H9 (cell line): ENCODE results near the gene SLX1A. TPM values are rescaled to one million over a fixed set of nuclear protein-coding genes. Genes with fewer than 3 reads are reported as not detected.

Experiments used
- DNase-seq: peaks from one replicate; pipeline ENCODE4 v3.0.0-alpha.2; 2017
- H2AFZ ChIP-seq: one replicate; pipeline ENCODE4 v1.6.1; 2013; ENCODE audit warnings: mild to moderate bottlenecking, low read length, control low read depth, moderate library complexity
- H2AK5ac ChIP-seq: 2 replicates; pipeline ENCODE4 v1.6.1; 2013; ENCODE audit warnings: low read length, control low read depth, mixed read lengths; ENCODE audit not compliant: insufficient read length
- H2BK120ac ChIP-seq: one replicate; pipeline ENCODE4 v1.6.1; 2013; ENCODE audit warnings: low read depth, mild to moderate bottlenecking, low read length, control low read depth, inconsistent platforms; ENCODE audit not compliant: poor library complexity, severe bottlenecking
- H2BK12ac ChIP-seq: 2 replicates; pipeline ENCODE4 v1.6.1; 2013; ENCODE audit warnings: low read length, control low read depth, mixed read lengths, low read depth; ENCODE audit not compliant: insufficient read length
- H2BK15ac ChIP-seq: 2 replicates; pipeline ENCODE4 v1.6.1; 2013; ENCODE audit warnings: low read depth, low read length, control low read depth
- H2BK20ac ChIP-seq: one replicate; pipeline ENCODE4 v1.6.1; 2013; ENCODE audit warnings: low read depth, mild to moderate bottlenecking, low read length, control low read depth, inconsistent platforms; ENCODE audit not compliant: poor library complexity, severe bottlenecking
- H2BK5ac ChIP-seq: 2 replicates; pipeline ENCODE4 v1.6.1; 2013; ENCODE audit warnings: low read length, control low read depth, mixed read lengths; ENCODE audit not compliant: insufficient read length
- H3K14ac ChIP-seq: 2 replicates; pipeline ENCODE4 v1.6.1; 2013; ENCODE audit warnings: low read length, control low read depth; ENCODE audit not compliant: insufficient read depth
- H3K18ac ChIP-seq: 2 replicates; pipeline ENCODE4 v1.6.1; 2013; ENCODE audit warnings: low read depth, mild to moderate bottlenecking, mixed read lengths, low read length, control low read depth; ENCODE audit not compliant: insufficient read length
- H3K23ac ChIP-seq: 2 replicates; pipeline ENCODE4 v1.6.1; 2013; ENCODE audit warnings: low read length, control low read depth, mixed read lengths, low read depth; ENCODE audit not compliant: insufficient read length
- H3K23me2 ChIP-seq: 2 replicates; pipeline ENCODE4 v1.6.1; 2013; ENCODE audit warnings: low read depth, mild to moderate bottlenecking, mixed read lengths, low read length, control low read depth; ENCODE audit not compliant: insufficient read length, poor library complexity, severe bottlenecking
- H3K27ac ChIP-seq: 2 replicates; pipeline ENCODE4 v1.5.1; 2013; ENCODE audit warnings: low read length, control low read depth, mixed read lengths, low read depth; ENCODE audit not compliant: insufficient read length
- H3K27me3 ChIP-seq: 2 replicates; pipeline ENCODE4 v1.6.1; 2013; ENCODE audit warnings: low read length, control low read depth, inconsistent platforms; ENCODE audit not compliant: insufficient read depth
- H3K4ac ChIP-seq: 2 replicates; pipeline ENCODE4 v1.6.1; 2013; ENCODE audit warnings: low read depth, mild to moderate bottlenecking, control low read depth, inconsistent platforms, low read length, moderate library complexity
- H3K4me1 ChIP-seq: 2 replicates; pipeline ENCODE4 v1.6.1; 2013; ENCODE audit warnings: low read length, control low read depth, inconsistent platforms; ENCODE audit not compliant: insufficient read depth
- H3K4me2 ChIP-seq: 2 replicates; pipeline ENCODE4 v1.6.1; 2013; ENCODE audit warnings: low read length, control low read depth, mixed read lengths; ENCODE audit not compliant: insufficient read length, insufficient read depth
- H3K56ac ChIP-seq: 2 replicates; pipeline ENCODE4 v1.6.1; 2013; ENCODE audit warnings: low read depth, mild to moderate bottlenecking, mixed read lengths, low read length, control low read depth; ENCODE audit not compliant: insufficient read length
- H3K79me1 ChIP-seq: 2 replicates; pipeline ENCODE4 v1.6.1; 2013; ENCODE audit warnings: low read depth, mild to moderate bottlenecking, moderate library complexity, low read length, control low read depth, inconsistent platforms; ENCODE audit not compliant: insufficient read depth, poor library complexity, severe bottlenecking
- H3K79me2 ChIP-seq: 2 replicates; pipeline ENCODE4 v1.6.1; 2013; ENCODE audit warnings: low read length, control low read depth, inconsistent platforms; ENCODE audit not compliant: insufficient read depth
- H3K9ac ChIP-seq: 2 replicates; pipeline ENCODE4 v1.6.1; 2013; ENCODE audit warnings: low read length, control low read depth, mixed read lengths; ENCODE audit not compliant: insufficient read length; ENCODE audit errors: extremely low read depth
- H3K9me3 ChIP-seq: one replicate; pipeline ENCODE4 v1.6.1; 2013; ENCODE audit warnings: low read depth, low read length, inconsistent platforms; ENCODE audit not compliant: control insufficient read depth
- H3T11ph ChIP-seq: one replicate; pipeline ENCODE4 v1.6.1; 2013; ENCODE audit warnings: mild to moderate bottlenecking, low read length, control low read depth, inconsistent platforms
- H4K20me1 ChIP-seq: one replicate; pipeline ENCODE4 v1.6.1; 2013; ENCODE audit not compliant: control insufficient read depth, insufficient read length, insufficient read depth
- H4K5ac ChIP-seq: 2 replicates; pipeline ENCODE4 v1.6.1; 2013; ENCODE audit warnings: low read depth, mild to moderate bottlenecking, mixed read lengths, low read length, control low read depth; ENCODE audit not compliant: insufficient read length
- H4K8ac ChIP-seq: replicated peaks from 2 replicates; pipeline ENCODE4 v1.6.1; 2013; ENCODE audit warnings: low read length, control low read depth, mixed read lengths, low read depth; ENCODE audit not compliant: insufficient read length
- H4K91ac ChIP-seq: 2 replicates; pipeline ENCODE4 v1.6.1; 2013; ENCODE audit warnings: low read depth, mild to moderate bottlenecking, moderate library complexity, mixed read lengths, low read length, control low read depth; ENCODE audit not compliant: insufficient read length
- H3K27ac Mint-ChIP-seq, 3 experiments: 2 replicates in 2 of 3; 3 replicates in 1 of 3; pipeline ENCODE4 v1.8.0; 2020 to 2021; ENCODE audit warnings: mixed read lengths in 3 of 3, mild to moderate bottlenecking in 1 of 3, moderate library complexity in 1 of 3
- H3K27me3 Mint-ChIP-seq: 2 replicates; pipeline ENCODE4 v1.8.0; 2021; ENCODE audit warnings: low read depth, mild to moderate bottlenecking, moderate library complexity, mixed read lengths
- H3K36me3 Mint-ChIP-seq, 3 experiments: 2 replicates in 2 of 3; 3 replicates in 1 of 3; pipeline ENCODE4 v1.8.0; 2020 to 2021; ENCODE audit warnings: low read depth in 3 of 3, mixed read lengths in 3 of 3; ENCODE audit not compliant: insufficient read depth in 1 of 3
- H3K4me1 Mint-ChIP-seq, 2 experiments: 2 replicates each; pipeline ENCODE4 v1.8.0; 2020; ENCODE audit warnings: mixed read lengths in 2 of 2
- H3K4me3 Mint-ChIP-seq, 2 experiments: 2 replicates in 1 of 2; 3 replicates in 1 of 2; pipeline ENCODE4 v1.8.0; 2020 to 2021; ENCODE audit warnings: mild to moderate bottlenecking in 2 of 2, mixed read lengths in 2 of 2, moderate library complexity in 1 of 2
- H3K9me3 Mint-ChIP-seq, 2 experiments: 2 replicates in 1 of 2; 3 replicates in 1 of 2; pipeline ENCODE4 v1.8.0; 2020; ENCODE audit warnings: mild to moderate bottlenecking in 2 of 2, mixed read lengths in 2 of 2, moderate library complexity in 1 of 2
- WGBS: extraction: QIAGEN DNeasy Blood & Tissue Kit; methylation state at CpG from one replicate; pipeline ENCODE4 v1.1.7; 2013; ENCODE audit warnings: missing lambda C conversion rate, low lambda C conversion rate, mixed read lengths; ENCODE audit not compliant: insufficient read length; ENCODE audit errors: extremely low coverage; 5-methylcytosine and 5-hydroxymethylcytosine counted together
- total RNA-seq: library from RNA; stranded (reverse); gene quantifications from 2 replicates; pipeline ENCODE4 v1.2.1, GENCODE V29; 2021
- TF ChIP-seq, protein P1 (sequence below): fragments of 200-600 bp; sonication (generic); conservative IDR thresholded peaks from 3 replicates; pipeline ENCODE4 v1.8.0; 2021; ENCODE audit warnings: antibody characterized with exemption, mild to moderate bottlenecking

The SLX1A gene
- total RNA-seq, 1 experiment from 2014 or later = 30.3 TPM

DNA sequence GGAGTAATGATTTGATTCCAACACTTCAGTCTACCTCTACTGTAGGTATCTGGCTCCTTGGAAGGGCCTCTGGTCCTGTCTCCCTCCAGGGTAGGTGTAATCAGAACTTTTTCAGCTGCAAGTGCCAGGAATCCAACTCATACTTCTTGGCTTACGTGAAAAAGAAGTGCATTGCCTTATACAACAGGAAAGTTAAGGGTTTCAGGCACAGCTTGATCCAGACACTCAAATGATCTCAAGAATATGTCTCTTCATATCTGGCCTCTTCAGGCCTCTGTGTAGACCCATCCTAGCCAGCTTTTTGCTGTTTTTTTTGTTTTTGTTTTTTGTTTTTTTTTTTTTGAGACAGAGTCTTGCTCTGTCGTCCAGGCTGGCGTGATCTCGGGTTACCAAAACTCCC lies 14.5 kb upstream of the SLX1A start:
- no peak overlapping the region for H2BK12ac ChIP-seq
- peaks cover 0 to 7% of the 10 kb centered on the region in 2 experiments; a peak in 2 of 4 replicates for H3K4me1 Mint-ChIP-seq
- H2BK15ac ChIP-seq = no peak overlapping the region
- no peak overlapping the region for H3K27ac Mint-ChIP-seq
- TF ChIP-seq, protein P1, sequence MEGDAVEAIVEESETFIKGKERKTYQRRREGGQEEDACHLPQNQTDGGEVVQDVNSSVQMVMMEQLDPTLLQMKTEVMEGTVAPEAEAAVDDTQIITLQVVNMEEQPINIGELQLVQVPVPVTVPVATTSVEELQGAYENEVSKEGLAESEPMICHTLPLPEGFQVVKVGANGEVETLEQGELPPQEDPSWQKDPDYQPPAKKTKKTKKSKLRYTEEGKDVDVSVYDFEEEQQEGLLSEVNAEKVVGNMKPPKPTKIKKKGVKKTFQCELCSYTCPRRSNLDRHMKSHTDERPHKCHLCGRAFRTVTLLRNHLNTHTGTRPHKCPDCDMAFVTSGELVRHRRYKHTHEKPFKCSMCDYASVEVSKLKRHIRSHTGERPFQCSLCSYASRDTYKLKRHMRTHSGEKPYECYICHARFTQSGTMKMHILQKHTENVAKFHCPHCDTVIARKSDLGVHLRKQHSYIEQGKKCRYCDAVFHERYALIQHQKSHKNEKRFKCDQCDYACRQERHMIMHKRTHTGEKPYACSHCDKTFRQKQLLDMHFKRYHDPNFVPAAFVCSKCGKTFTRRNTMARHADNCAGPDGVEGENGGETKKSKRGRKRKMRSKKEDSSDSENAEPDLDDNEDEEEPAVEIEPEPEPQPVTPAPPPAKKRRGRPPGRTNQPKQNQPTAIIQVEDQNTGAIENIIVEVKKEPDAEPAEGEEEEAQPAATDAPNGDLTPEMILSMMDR = no peak
- H3K9me3 Mint-ChIP-seq = no peaks in the 10 kb centered on the region
- no peak overlapping the region for H4K91ac ChIP-seq
- H3K27ac ChIP-seq = no peak overlapping the region
- H3K4me3 Mint-ChIP-seq = no peak overlapping the region
- H3K23me2 ChIP-seq = peaks cover 4% of the 10 kb centered on the region
- H4K5ac ChIP-seq = no peak overlapping the region
- no peak overlapping the region for H4K8ac ChIP-seq
- no peak overlapping the region for H3K9ac ChIP-seq
- H3K36me3 Mint-ChIP-seq = peaks cover 0 to 1% (median 0%) of the 10 kb centered on the region in 3 experiments; a peak in 1 of 7 replicates
- H3K18ac ChIP-seq = no peak overlapping the region
- no peak overlapping the region for H2AFZ ChIP-seq
- no peaks in the 10 kb centered on the region for H3K79me2 ChIP-seq
- H2BK20ac ChIP-seq = no peak overlapping the region
- no peaks in the 10 kb centered on the region for H4K20me1 ChIP-seq
- H3K4me2 ChIP-seq = no peak overlapping the region
- no peaks in the 10 kb centered on the region for H3K4me1 ChIP-seq
- no peak overlapping the region for H2BK120ac ChIP-seq
- H3K4ac ChIP-seq = no peak overlapping the region
- H2BK5ac ChIP-seq = no peak overlapping the region
- H3K27me3 ChIP-seq = peaks cover 4% of the 10 kb centered on the region; the same call in 1 of the 2 replicates
- no peak for DNase-seq
- H3K56ac ChIP-seq = no peak overlapping the region
- WGBS = no CpG with 5 or more reads among the region's 4 CpGs
- H3K14ac ChIP-seq = no peak overlapping the region
- H3K9me3 ChIP-seq = no peaks in the 10 kb centered on the region
- H3K79me1 ChIP-seq = no peaks in the 10 kb centered on the region
- no peak overlapping the region for H3T11ph ChIP-seq
- no peak overlapping the region for H2AK5ac ChIP-seq
- peaks cover 37% of the 10 kb centered on the region for H3K27me3 Mint-ChIP-seq
- H3K23ac ChIP-seq = no peak overlapping the region
